ENCODE results near the gene C8G.

Gene C8G

DNA sequence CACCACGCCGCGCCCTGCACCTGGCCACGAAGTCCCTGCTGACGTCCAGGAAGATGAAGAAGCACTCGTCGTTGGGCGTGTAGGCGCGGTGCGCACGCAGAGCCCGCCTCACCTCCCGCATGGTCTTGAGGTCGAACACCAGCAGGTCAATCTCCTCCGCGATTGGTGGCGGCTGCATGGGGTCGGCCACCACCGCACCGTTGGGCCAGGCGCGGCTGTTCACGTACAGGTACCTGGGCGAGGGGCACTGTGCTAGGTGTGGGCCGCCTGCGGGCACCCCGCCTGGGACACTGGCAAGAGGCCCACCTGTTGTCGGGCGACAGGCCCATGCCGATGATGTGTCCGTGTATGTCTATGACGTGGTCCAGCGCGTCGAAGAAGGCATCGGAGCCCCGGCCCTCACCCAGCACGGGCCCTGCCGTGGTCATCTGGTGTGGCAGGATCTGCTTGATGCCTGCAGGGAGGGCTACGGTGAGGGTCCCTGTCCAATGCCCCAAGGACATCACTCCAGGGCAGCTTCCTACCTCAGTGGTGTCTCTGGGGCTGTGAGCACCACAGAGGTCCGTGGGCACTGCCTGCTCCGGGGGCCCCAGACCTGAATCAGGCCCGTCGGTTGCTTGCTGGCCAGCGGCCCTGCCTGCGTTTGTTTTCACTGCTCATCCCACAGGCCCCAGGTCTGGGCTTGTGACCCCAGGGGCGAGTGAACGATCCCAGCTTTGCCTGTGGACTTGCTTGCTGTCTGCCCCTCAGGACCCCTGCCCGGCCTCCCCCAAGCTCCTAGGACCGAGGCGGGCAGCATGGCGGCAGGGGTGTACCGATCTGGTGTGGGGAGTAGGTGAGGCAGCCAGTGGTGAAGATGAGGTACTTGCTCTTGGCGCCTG is 3.6 kb upstream of the C8G start:
- Histone ChIP-seq H3K27ac (ENCODE audit: low read depth in 2 of 2, low read length in 2 of 2) (no peak overlapping the region), H3K9ac (ENCODE audit: low read depth in 1 of 2, low read length in 2 of 2) (no peak overlapping the region), H3K36me3 (ENCODE audit: control insufficient read depth in 2 of 2, insufficient read depth in 2 of 2, low read length in 2 of 2) (peaks cover 39% of the 10 kb centered on the region in 2 donors), H3K9me3 (ENCODE audit: control insufficient read depth in 2 of 2, low read length in 2 of 2) (no peaks in the 10 kb centered on the region), H3K27me3 (ENCODE audit: control insufficient read depth in 2 of 2, insufficient read depth in 2 of 2, low read length in 2 of 2) (no peaks in the 10 kb centered on the region), H3K4me1 (ENCODE audit: control insufficient read depth in 2 of 2, insufficient read depth in 2 of 2, low read length in 2 of 2) (peaks cover 11 to 13% of the 10 kb centered on the region in 2 donors), H3K4me3 (ENCODE audit: low read length in 2 of 2) (no peak overlapping the region)

DNA sequence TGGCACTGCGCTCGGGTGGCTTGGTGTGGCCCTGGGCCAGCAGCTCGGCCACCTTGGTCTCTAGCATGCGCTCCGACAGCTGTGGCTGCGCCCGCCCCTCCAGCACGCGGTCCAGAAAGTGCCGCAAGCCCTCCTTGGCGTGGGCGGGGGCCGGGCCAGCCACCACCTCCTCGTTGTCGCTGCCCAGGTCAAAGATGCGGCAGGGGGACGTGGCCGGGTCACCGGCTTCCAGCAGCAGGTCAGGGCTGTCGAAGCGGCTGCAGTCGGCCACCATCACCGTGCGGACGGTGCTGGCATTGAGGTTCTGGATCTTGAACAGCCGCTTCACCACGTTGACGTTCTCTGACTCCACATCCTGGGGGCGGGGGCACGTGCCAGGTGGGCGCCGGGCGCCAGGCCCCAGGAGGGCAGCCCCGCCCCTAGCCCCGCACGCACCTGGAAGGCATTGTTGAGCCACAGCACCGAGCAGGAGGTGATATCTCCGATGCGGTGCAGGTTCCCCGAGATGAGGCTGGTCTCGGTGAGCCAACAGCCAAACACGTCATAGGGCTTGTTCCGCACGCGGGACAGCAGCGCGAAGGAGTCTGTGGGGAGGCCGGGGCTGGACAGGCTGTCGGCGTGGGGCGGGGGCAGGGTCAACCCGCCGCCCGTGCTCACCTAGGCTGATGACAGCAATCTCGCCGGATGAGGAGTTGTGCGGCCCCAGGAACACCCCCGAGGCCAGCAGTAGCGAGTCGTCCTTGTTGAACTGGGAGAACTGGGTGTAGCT is 2.7 kb upstream of the C8G start:
- Histone ChIP-seq H3K9me3 (ENCODE audit: control insufficient read depth in 2 of 2, low read length in 2 of 2) (no peaks in the 10 kb centered on the region), H3K4me3 (ENCODE audit: low read length in 2 of 2) (peak overlapping the region in 1 of 2 donors; percentile 85), H3K9ac (ENCODE audit: low read depth in 1 of 2, low read length in 2 of 2) (no peak overlapping the region), H3K36me3 (ENCODE audit: control insufficient read depth in 2 of 2, insufficient read depth in 2 of 2, low read length in 2 of 2) (peaks cover 37 to 39% of the 10 kb centered on the region in 2 donors), H3K4me1 (ENCODE audit: control insufficient read depth in 2 of 2, insufficient read depth in 2 of 2, low read length in 2 of 2) (peaks cover 11 to 13% of the 10 kb centered on the region in 2 donors), H3K27ac (ENCODE audit: low read depth in 2 of 2, low read length in 2 of 2) (no peak overlapping the region), H3K27me3 (ENCODE audit: control insufficient read depth in 2 of 2, insufficient read depth in 2 of 2, low read length in 2 of 2) (no peaks in the 10 kb centered on the region)

DNA sequence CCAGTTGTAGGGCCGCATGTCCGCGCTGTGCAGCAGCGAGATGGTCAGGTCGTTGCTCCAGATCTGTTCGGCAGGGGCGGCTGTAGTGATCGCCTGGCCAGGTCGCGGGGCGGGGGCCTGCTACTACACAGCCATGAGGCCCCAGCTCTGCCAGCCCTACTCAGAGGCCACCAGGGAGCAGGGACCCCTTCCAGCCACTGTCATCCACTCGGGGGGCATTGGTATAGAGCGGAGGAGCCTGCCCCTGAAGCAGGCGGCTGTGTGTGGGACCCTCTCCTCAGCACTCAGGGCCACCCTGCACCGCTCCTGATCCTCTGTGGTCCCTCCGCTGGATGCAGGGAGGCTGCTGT is 2.2 kb upstream of the C8G start:
- Histone ChIP-seq H3K4me3 (ENCODE audit: low read length in 2 of 2) (peak overlapping the region; percentile 82 to 85), H3K4me1 (ENCODE audit: control insufficient read depth in 2 of 2, insufficient read depth in 2 of 2, low read length in 2 of 2) (peaks cover 14 to 18% of the 10 kb centered on the region in 2 donors), H3K36me3 (ENCODE audit: control insufficient read depth in 2 of 2, insufficient read depth in 2 of 2, low read length in 2 of 2) (peaks cover 36 to 39% of the 10 kb centered on the region in 2 donors), H3K27me3 (ENCODE audit: control insufficient read depth in 2 of 2, insufficient read depth in 2 of 2, low read length in 2 of 2) (no peaks in the 10 kb centered on the region), H3K27ac (ENCODE audit: low read depth in 2 of 2, low read length in 2 of 2) (no peak overlapping the region), H3K9ac (ENCODE audit: low read depth in 1 of 2, low read length in 2 of 2) (peak overlapping the region in 1 of 2 donors; percentile 82), H3K9me3 (ENCODE audit: control insufficient read depth in 2 of 2, low read length in 2 of 2) (no peaks in the 10 kb centered on the region)

- peaks cover 18 to 21% of the 10 kb centered on the region in 2 donors for H3K4me1 ChIP-seq (ENCODE audit: control insufficient read depth in 2 of 2, insufficient read depth in 2 of 2, low read length in 2 of 2)
- peak overlapping the region; percentile 75 to 82 for H3K9ac ChIP-seq (ENCODE audit: low read depth in 1 of 2, low read length in 2 of 2)
- H3K27me3 ChIP-seq (ENCODE audit: control insufficient read depth in 2 of 2, insufficient read depth in 2 of 2, low read length in 2 of 2) = no peaks in the 10 kb centered on the region
- H3K36me3 ChIP-seq (ENCODE audit: control insufficient read depth in 2 of 2, insufficient read depth in 2 of 2, low read length in 2 of 2) = peaks cover 36 to 39% of the 10 kb centered on the region in 2 donors
- peak overlapping the region; percentile 82 to 85 for H3K4me3 ChIP-seq (ENCODE audit: low read length in 2 of 2)
- H3K9me3 ChIP-seq (ENCODE audit: control insufficient read depth in 2 of 2, low read length in 2 of 2) = no peaks in the 10 kb centered on the region
- H3K27ac ChIP-seq (ENCODE audit: low read depth in 2 of 2, low read length in 2 of 2) = peak overlapping the region; percentile 85 to 89
Measured at GRCh38 chr9:136943291-136944211, 1.5 kb upstream of the C8G start.

- Histone ChIP-seq H3K27ac (ENCODE audit: low read depth in 2 of 2, low read length in 2 of 2) (peak overlapping the region; percentile 85 to 89), H3K9ac (ENCODE audit: low read depth in 1 of 2, low read length in 2 of 2) (peak overlapping the region; percentile 75 to 82), H3K4me3 (ENCODE audit: low read length in 2 of 2) (peak overlapping the region; percentile 82 to 85), H3K4me1 (ENCODE audit: control insufficient read depth in 2 of 2, insufficient read depth in 2 of 2, low read length in 2 of 2) (peaks cover 20 to 26% of the 10 kb centered on the region in 2 donors), H3K9me3 (ENCODE audit: control insufficient read depth in 2 of 2, low read length in 2 of 2) (no peaks in the 10 kb centered on the region), H3K27me3 (ENCODE audit: control insufficient read depth in 2 of 2, insufficient read depth in 2 of 2, low read length in 2 of 2) (no peaks in the 10 kb centered on the region), H3K36me3 (ENCODE audit: control insufficient read depth in 2 of 2, insufficient read depth in 2 of 2, low read length in 2 of 2) (peaks cover 36% of the 10 kb centered on the region in 2 donors)
Measured at GRCh38 chr9:136944212-136944518, 878 bp upstream of the C8G start.

DNA sequence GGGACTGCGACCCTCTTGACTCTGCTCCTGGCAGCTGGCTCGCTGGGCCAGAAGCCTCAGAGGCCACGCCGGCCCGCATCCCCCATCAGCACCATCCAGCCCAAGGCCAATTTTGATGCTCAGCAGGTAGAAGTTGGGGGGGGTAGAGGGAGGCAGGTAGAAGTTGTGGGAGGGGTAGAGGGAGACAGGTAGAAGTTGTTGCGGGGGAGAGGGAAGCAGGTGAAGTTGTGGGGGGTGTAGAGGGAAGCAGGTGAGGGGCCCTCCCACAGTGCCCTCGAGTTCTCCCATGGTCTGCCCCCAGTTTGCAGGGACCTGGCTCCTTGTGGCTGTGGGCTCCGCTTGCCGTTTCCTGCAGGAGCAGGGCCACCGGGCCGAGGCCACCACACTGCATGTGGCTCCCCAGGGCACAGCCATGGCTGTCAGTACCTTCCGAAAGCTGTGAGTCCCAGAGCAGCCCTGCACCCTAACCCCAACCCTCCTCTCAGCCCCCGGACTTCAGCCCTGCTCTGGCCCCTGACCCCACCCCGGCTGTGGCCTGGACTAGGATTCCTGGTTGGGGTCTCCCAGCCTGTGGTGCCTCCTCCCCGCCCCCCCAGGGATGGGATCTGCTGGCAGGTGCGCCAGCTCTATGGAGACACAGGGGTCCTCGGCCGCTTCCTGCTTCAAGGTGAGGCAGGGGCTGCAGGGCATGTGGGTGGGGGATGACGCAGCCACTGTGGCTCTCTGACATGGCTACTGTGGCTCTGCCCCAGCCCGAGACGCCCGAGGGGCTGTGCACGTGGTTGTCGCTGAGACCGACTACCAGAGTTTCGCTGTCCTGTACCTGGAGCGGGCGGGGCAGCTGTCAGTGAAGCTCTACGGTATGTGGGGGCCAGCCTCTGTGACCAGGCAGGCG is 537 bp downstream of the C8G start:
- Histone ChIP-seq H3K4me3 (ENCODE audit: low read length in 2 of 2) (peak overlapping the region in 1 of 2 donors; percentile 17), H3K27me3 (ENCODE audit: control insufficient read depth in 2 of 2, insufficient read depth in 2 of 2, low read length in 2 of 2) (no peaks in the 10 kb centered on the region), H3K9me3 (ENCODE audit: control insufficient read depth in 2 of 2, low read length in 2 of 2) (no peaks in the 10 kb centered on the region), H3K4me1 (ENCODE audit: control insufficient read depth in 2 of 2, insufficient read depth in 2 of 2, low read length in 2 of 2) (peaks cover 23 to 32% of the 10 kb centered on the region in 2 donors), H3K9ac (ENCODE audit: low read depth in 1 of 2, low read length in 2 of 2) (no peak overlapping the region), H3K36me3 (ENCODE audit: control insufficient read depth in 2 of 2, insufficient read depth in 2 of 2, low read length in 2 of 2) (peaks cover 22 to 24% of the 10 kb centered on the region in 2 donors), H3K27ac (ENCODE audit: low read depth in 2 of 2, low read length in 2 of 2) (no peak overlapping the region)

DNA sequence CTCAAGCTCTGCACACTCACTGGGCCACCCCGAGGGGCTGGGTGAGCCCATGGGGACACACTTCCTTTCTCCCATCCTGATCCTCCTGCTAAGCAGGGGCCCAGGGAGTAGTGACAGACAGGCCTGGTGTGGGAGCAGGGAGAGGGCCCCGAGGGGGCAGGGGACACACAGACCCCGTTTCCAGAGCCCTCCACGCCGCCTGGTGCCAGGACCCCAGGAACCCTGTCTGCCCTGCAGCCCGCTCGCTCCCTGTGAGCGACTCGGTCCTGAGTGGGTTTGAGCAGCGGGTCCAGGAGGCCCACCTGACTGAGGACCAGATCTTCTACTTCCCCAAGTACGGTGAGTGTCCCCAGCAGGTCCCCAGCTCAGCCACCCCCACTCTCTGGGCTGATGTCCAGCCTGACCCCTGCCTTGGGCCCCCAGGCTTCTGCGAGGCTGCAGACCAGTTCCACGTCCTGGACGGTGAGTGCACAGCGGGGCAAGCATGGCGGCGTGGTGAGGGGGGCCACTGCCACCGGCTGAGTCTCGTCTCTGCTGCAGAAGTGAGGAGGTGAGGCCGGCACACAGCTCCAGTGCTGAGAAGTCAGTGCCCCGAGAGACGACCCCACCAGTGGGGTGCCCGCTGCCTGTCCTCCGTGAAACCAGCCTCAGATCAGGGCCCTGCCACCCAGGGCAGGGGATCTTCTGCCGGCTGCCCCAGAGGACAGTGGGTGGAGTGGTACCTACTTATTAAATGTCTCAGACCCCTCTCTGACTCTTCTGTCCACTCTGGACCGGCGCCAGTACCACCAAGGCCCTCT is 1.4 kb downstream of the C8G start:
- Histone ChIP-seq H3K4me3 (ENCODE audit: low read length in 2 of 2) (no peak overlapping the region), H3K27ac (ENCODE audit: low read depth in 2 of 2, low read length in 2 of 2) (no peak overlapping the region), H3K9me3 (ENCODE audit: control insufficient read depth in 2 of 2, low read length in 2 of 2) (no peaks in the 10 kb centered on the region), H3K36me3 (ENCODE audit: control insufficient read depth in 2 of 2, insufficient read depth in 2 of 2, low read length in 2 of 2) (peaks cover 14 to 15% of the 10 kb centered on the region in 2 donors), H3K4me1 (ENCODE audit: control insufficient read depth in 2 of 2, insufficient read depth in 2 of 2, low read length in 2 of 2) (peaks cover 26 to 35% of the 10 kb centered on the region in 2 donors), H3K27me3 (ENCODE audit: control insufficient read depth in 2 of 2, insufficient read depth in 2 of 2, low read length in 2 of 2) (no peaks in the 10 kb centered on the region), H3K9ac (ENCODE audit: low read depth in 1 of 2, low read length in 2 of 2) (no peak overlapping the region)

DNA sequence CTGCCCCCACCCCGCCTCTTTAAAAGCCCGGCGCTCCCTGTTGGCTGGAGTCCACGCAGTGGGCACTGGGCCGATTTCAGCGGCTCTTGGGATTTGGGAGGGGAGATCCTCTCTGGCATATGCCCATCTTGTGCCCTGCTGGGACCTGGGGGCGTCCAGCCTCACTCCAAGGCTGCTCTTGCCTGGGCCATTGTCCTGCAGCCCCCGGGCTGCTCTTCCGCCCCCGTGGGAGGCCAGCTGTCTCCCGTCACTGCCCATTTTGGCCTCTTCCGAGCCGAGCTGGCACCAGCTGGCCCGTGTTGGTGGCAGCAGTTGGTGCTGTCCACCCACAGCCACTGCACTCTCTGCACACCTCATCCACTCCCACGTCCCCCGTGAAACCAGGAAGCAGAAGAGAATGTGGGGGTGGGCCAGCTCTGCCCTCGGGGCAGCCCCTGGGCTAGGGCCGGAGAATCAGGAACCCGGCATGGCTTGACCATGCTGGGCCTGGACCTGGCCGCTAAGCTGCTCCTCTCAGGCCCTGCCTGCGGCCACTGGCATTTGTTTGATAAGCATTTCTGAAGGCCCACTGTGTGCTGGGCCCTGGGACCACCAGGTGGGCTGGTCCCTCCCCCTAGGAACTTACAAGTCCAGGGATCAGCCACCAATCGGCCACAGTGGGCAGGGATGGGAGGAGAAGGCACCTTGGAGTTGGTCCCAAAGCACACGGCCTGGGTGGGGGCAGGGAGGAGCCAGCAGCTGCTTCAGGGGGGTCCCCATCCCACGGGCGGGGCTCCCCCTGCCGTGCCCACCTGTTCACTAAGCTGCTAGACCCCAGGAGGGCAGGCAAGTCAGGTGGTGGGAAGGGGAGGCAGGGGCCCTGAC is 2.2 kb downstream of the C8G start:
- Histone ChIP-seq H3K36me3 (ENCODE audit: control insufficient read depth in 2 of 2, insufficient read depth in 2 of 2, low read length in 2 of 2) (peaks cover 6 to 7% of the 10 kb centered on the region in 2 donors), H3K27me3 (ENCODE audit: control insufficient read depth in 2 of 2, insufficient read depth in 2 of 2, low read length in 2 of 2) (no peaks in the 10 kb centered on the region), H3K27ac (ENCODE audit: low read depth in 2 of 2, low read length in 2 of 2) (peak overlapping the region; percentile 77 to 95), H3K9me3 (ENCODE audit: control insufficient read depth in 2 of 2, low read length in 2 of 2) (no peaks in the 10 kb centered on the region), H3K4me1 (ENCODE audit: control insufficient read depth in 2 of 2, insufficient read depth in 2 of 2, low read length in 2 of 2) (peaks cover 26 to 35% of the 10 kb centered on the region in 2 donors), H3K9ac (ENCODE audit: low read depth in 1 of 2, low read length in 2 of 2) (no peak overlapping the region), H3K4me3 (ENCODE audit: low read length in 2 of 2) (no peak overlapping the region)
